ENCODE data around the gene MUC12.
"Not testable (repeated sequence)": the region's sequence is repeated elsewhere in the genome, so short reads cannot be mapped to it uniquely, and the experiment has no call there.

MUC12 gene

GRCh38 chr7:100969066-100969615, at the start of gene MUC12:
Gene MUC12, plus strand, starts transcription at chr7:100969565. Its CDS starts 58 bp downstream, at chr7:100969623.
- TF ChIP-seq ZFX (IDR thresholded peaks at IDR 0.05; ENCODE audit: borderline replicate concordance) (no peak), CTCF (IDR thresholded peaks at IDR 0.05) (no peak)
- no peak within 1 kb of the TSS for H3K27ac ChIP-seq

GRCh38 chr7:100919779-100920437, 49.5 kb upstream of the MUC12 start:
- H3K27ac ChIP-seq: not testable (repeated sequence)

- TF ChIP-seq CTCF (IDR thresholded peaks at IDR 0.05) (no peak), ZFX (IDR thresholded peaks at IDR 0.05; ENCODE audit: borderline replicate concordance) (no peak)
- H3K27ac ChIP-seq: no peak overlapping the region
Observed at GRCh38 chr7:100921039-100921438, 48.3 kb upstream of the MUC12 start.

GRCh38 chr7:100923616-100924015, 45.7 kb upstream of the MUC12 start:
- not testable (repeated sequence) for H3K27ac ChIP-seq

- H3K27ac ChIP-seq: no peak overlapping the region
Observed at GRCh38 chr7:100929808-100930174, 39.6 kb upstream of the MUC12 start.

GRCh38 chr7:100933734-100934133, 35.6 kb upstream of the MUC12 start:
- TF ChIP-seq ZFX (IDR thresholded peaks at IDR 0.05; ENCODE audit: borderline replicate concordance) (no peak), CTCF (IDR thresholded peaks at IDR 0.05) (no peak)
- H3K27ac ChIP-seq: no peak overlapping the region

More at GRCh38 chr7:100929808-100930174, 39.6 kb upstream of the MUC12 start:
- TF ChIP-seq CTCF (IDR thresholded peaks at IDR 0.05) (no peak), ZFX (IDR thresholded peaks at IDR 0.05; ENCODE audit: borderline replicate concordance) (no peak)

- not testable (repeated sequence) for H3K27ac ChIP-seq
Observed at GRCh38 chr7:100935381-100935780, 34.0 kb upstream of the MUC12 start.

GRCh38 chr7:100936167-100936566, 33.2 kb upstream of the MUC12 start:
- H3K27ac ChIP-seq: not testable (repeated sequence)

GRCh38 chr7:100942045-100942774, 27.2 kb upstream of the MUC12 start:
- no peak overlapping the region for H3K27ac ChIP-seq
- TF ChIP-seq ZFX (IDR thresholded peaks at IDR 0.05; ENCODE audit: borderline replicate concordance): no peak
- no peak for TF ChIP-seq CTCF (IDR thresholded peaks at IDR 0.05)

All from 22Rv1 (cell line).